ENCODE data around the gene RUFY1.
"Not testable (repeated sequence)": the region's sequence is repeated elsewhere in the genome, so short reads cannot be mapped to it uniquely, and the experiment has no call there.

GRCh38 chr5:179657302-179658178 lies 107.2 kb downstream of the RUFY1 start:
- TF ChIP-seq CTCF (IDR thresholded peaks at IDR 0.05); NFYB (CRISPR knock-in tag; conservative IDR thresholded peaks at IDR 0.05; ENCODE audit: low read depth); SP1 (CRISPR knock-in tag; conservative IDR thresholded peaks at IDR 0.05): not testable (repeated sequence)
- TF ChIP-seq, protein P1, sequence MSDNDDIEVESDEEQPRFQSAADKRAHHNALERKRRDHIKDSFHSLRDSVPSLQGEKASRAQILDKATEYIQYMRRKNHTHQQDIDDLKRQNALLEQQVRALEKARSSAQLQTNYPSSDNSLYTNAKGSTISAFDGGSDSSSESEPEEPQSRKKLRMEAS (CRISPR knock-in tag; IDR thresholded peaks at IDR 0.05) = not testable (repeated sequence)
